ENCODE measurements around the gene KLHL15.

- TF ChIP-seq CTCF (IDR thresholded peaks at IDR 0.05) (no peak), RFX5 (IDR thresholded peaks at IDR 0.05; ENCODE audit: low read length) (no peak), POLR2AphosphoS5 (IDR thresholded peaks at IDR 0.05; ENCODE audit: low read depth, low read length) (no peak), FOXM1 (IDR thresholded peaks at IDR 0.05; ENCODE audit: low read depth) (no peak), REST (IDR thresholded peaks at IDR 0.05; ENCODE audit: low read depth, low read length) (no peak), YY1 (IDR thresholded peaks at IDR 0.05; ENCODE audit: low read depth) (no peak), PBX3 (IDR thresholded peaks at IDR 0.05) (no peak)
Measured at GRCh38 chrX:23937100-23937499, 89.9 kb downstream of the KLHL15 start.
